Fibroblast of villous mesenchyme (primary cell): ENCODE results near the gene BCL2. TPM values are rescaled to one million over a fixed set of nuclear protein-coding genes. Genes with fewer than 3 reads are reported as not detected.

Source experiments
- DNase-seq: peaks from one replicate; pipeline ENCODE4 v3.0.0-alpha.2; 2010; ENCODE audit warnings: low read depth
- H3K4me3 ChIP-seq: 2 replicates; pipeline ENCODE4 v1.5.1; 2011; ENCODE audit warnings: low read depth, mild to moderate bottlenecking, low read length
- CTCF ChIP-seq: IDR thresholded peaks from 2 replicates; pipeline ENCODE4 v1.5.1; 2012; ENCODE audit warnings: low read depth, mild to moderate bottlenecking, low read length; ENCODE audit not compliant: insufficient read depth
- total RNA-seq: library from RNA; depleted of rRNA; stranded (reverse); fragments of >200 nt; gene quantifications from 2 replicates; pipeline ENCODE4 v1.2.3, GENCODE V29; 2012

The BCL2 gene
- total RNA-seq, 1 donor, result 0.86 TPM

- H3K4me3 ChIP-seq, result no peak overlapping the region
- no peak for DNase-seq
- no peak for TF ChIP-seq CTCF
These were observed 136.7 kb downstream of the BCL2 start for GRCh38 chr18:63182861-63183260.

GRCh38 chr18:63182310-63182772, 137.2 kb downstream of the BCL2 start:
- no peak overlapping the region for H3K4me3 ChIP-seq
- no peak for DNase-seq
- TF ChIP-seq CTCF, result no peak

GRCh38 chr18:63181706-63182309, 137.8 kb downstream of the BCL2 start:
- DNase-seq, result no peak

GRCh38 chr18:63180971-63181376, 138.6 kb downstream of the BCL2 start:
- no peak overlapping the region for H3K4me3 ChIP-seq
- no peak for DNase-seq
- no peak for TF ChIP-seq CTCF

More at GRCh38 chr18:63181706-63182309, 137.8 kb downstream of the BCL2 start:
- no peak overlapping the region for H3K4me3 ChIP-seq
- no peak for TF ChIP-seq CTCF

- no peak for TF ChIP-seq CTCF
- no peak for DNase-seq
- H3K4me3 ChIP-seq, result no peak overlapping the region
These were observed 139.2 kb downstream of the BCL2 start for GRCh38 chr18:63180321-63180720.

GRCh38 chr18:63179422-63179821, 140.1 kb downstream of the BCL2 start:
- DNase-seq, result no peak
- no peak overlapping the region for H3K4me3 ChIP-seq
- TF ChIP-seq CTCF, result no peak

GRCh38 chr18:63178971-63179370, 140.6 kb downstream of the BCL2 start:
- TF ChIP-seq CTCF, result no peak
- H3K4me3 ChIP-seq, result no peak overlapping the region

More at GRCh38 chr18:63178971-63179370, 140.6 kb downstream of the BCL2 start:
- no peak for DNase-seq
